Activated T-cell treated with anti-CD3 and anti-CD28 coated beads, Interleukin-2, amount 50 U/mL, for 24 hours (primary cell): ENCODE measurements around the gene LRRC1.

ENCODE experiments used
- DNase-seq: peaks from one replicate; pipeline ENCODE4 v3.0.0-alpha.2; 2020
- H3K27ac Mint-ChIP-seq: 2 replicates; pipeline ENCODE4 v1.8.0; 2020; ENCODE audit warnings: mild to moderate bottlenecking, mixed read lengths
- H3K27me3 Mint-ChIP-seq: 2 replicates; pipeline ENCODE4 v1.8.0; 2020; ENCODE audit warnings: mixed read lengths
- H3K36me3 Mint-ChIP-seq: 2 replicates; pipeline ENCODE4 v1.8.0; 2020; ENCODE audit warnings: low read depth, mixed read lengths
- H3K4me1 Mint-ChIP-seq: 2 replicates; pipeline ENCODE4 v1.8.0; 2020; ENCODE audit warnings: low read depth, mixed read lengths
- H3K4me3 Mint-ChIP-seq: 2 replicates; pipeline ENCODE4 v1.8.0; 2020; ENCODE audit warnings: mild to moderate bottlenecking, moderate library complexity, mixed read lengths
- H3K9me3 Mint-ChIP-seq: 2 replicates; pipeline ENCODE4 v1.8.0; 2020; ENCODE audit warnings: mixed read lengths

Gene LRRC1

GRCh38 chr6:53919881-53920360 is 125.1 kb downstream of the LRRC1 start:
- H3K4me3 Mint-ChIP-seq: no peak overlapping the region
- no peaks in the 10 kb centered on the region for H3K4me1 Mint-ChIP-seq
- H3K27ac Mint-ChIP-seq: no peak overlapping the region
- H3K27me3 Mint-ChIP-seq: no peaks in the 10 kb centered on the region
- H3K9me3 Mint-ChIP-seq: no peaks in the 10 kb centered on the region
- H3K36me3 Mint-ChIP-seq: peaks cover 7% of the 10 kb centered on the region
- no peak for DNase-seq

GRCh38 chr6:53920881-53921280 is 126.1 kb downstream of the LRRC1 start:
- peaks cover 7% of the 10 kb centered on the region for H3K36me3 Mint-ChIP-seq
- H3K9me3 Mint-ChIP-seq: no peaks in the 10 kb centered on the region
- no peak for DNase-seq
- no peaks in the 10 kb centered on the region for H3K27me3 Mint-ChIP-seq
- no peak overlapping the region for H3K27ac Mint-ChIP-seq
- H3K4me1 Mint-ChIP-seq: no peaks in the 10 kb centered on the region
- no peak overlapping the region for H3K4me3 Mint-ChIP-seq

GRCh38 chr6:53921639-53922038 is 126.8 kb downstream of the LRRC1 start:
- DNase-seq: no peak
- Mint-ChIP-seq H3K4me3 (no peak overlapping the region), H3K27ac (no peak overlapping the region), H3K36me3 (peaks cover 7% of the 10 kb centered on the region), H3K4me1 (no peaks in the 10 kb centered on the region), H3K27me3 (no peaks in the 10 kb centered on the region), H3K9me3 (no peaks in the 10 kb centered on the region)

GRCh38 chr6:53922539-53922981 is 127.8 kb downstream of the LRRC1 start:
- Mint-ChIP-seq H3K36me3 (peaks cover 7% of the 10 kb centered on the region), H3K4me3 (no peak overlapping the region), H3K9me3 (no peaks in the 10 kb centered on the region), H3K27ac (no peak overlapping the region), H3K4me1 (no peaks in the 10 kb centered on the region), H3K27me3 (no peaks in the 10 kb centered on the region)
- DNase-seq: no peak

- peaks cover 7% of the 10 kb centered on the region for H3K36me3 Mint-ChIP-seq
- H3K9me3 Mint-ChIP-seq: no peaks in the 10 kb centered on the region
- H3K27ac Mint-ChIP-seq: no peak overlapping the region
- no peak overlapping the region for H3K4me3 Mint-ChIP-seq
- no peak for DNase-seq
- no peaks in the 10 kb centered on the region for H3K4me1 Mint-ChIP-seq
- no peaks in the 10 kb centered on the region for H3K27me3 Mint-ChIP-seq
Measured at GRCh38 chr6:53924277-53924676, 129.5 kb downstream of the LRRC1 start.

GRCh38 chr6:53924821-53925422 is 130.1 kb downstream of the LRRC1 start:
- no peak for DNase-seq
- peaks cover 7% of the 10 kb centered on the region for H3K36me3 Mint-ChIP-seq
- H3K4me1 Mint-ChIP-seq: no peaks in the 10 kb centered on the region

GRCh38 chr6:53925891-53926290 is 131.1 kb downstream of the LRRC1 start:
- H3K4me3 Mint-ChIP-seq: no peak overlapping the region
- no peaks in the 10 kb centered on the region for H3K9me3 Mint-ChIP-seq
- no peaks in the 10 kb centered on the region for H3K4me1 Mint-ChIP-seq
- peaks cover 7% of the 10 kb centered on the region for H3K36me3 Mint-ChIP-seq
- H3K27ac Mint-ChIP-seq: no peak overlapping the region
- DNase-seq: no peak
- no peaks in the 10 kb centered on the region for H3K27me3 Mint-ChIP-seq

More at GRCh38 chr6:53924821-53925422, 130.1 kb downstream of the LRRC1 start:
- no peaks in the 10 kb centered on the region for H3K27me3 Mint-ChIP-seq
- H3K9me3 Mint-ChIP-seq: no peaks in the 10 kb centered on the region
- no peak overlapping the region for H3K27ac Mint-ChIP-seq
- no peak overlapping the region for H3K4me3 Mint-ChIP-seq

- no peak for DNase-seq
- no peaks in the 10 kb centered on the region for H3K9me3 Mint-ChIP-seq
- H3K27me3 Mint-ChIP-seq: no peaks in the 10 kb centered on the region
- no peak overlapping the region for H3K4me3 Mint-ChIP-seq
- H3K4me1 Mint-ChIP-seq: no peaks in the 10 kb centered on the region
- peaks cover 4% of the 10 kb centered on the region for H3K36me3 Mint-ChIP-seq
- H3K27ac Mint-ChIP-seq: no peak overlapping the region
Measured at GRCh38 chr6:53926505-53926904, 131.7 kb downstream of the LRRC1 start.

GRCh38 chr6:53928641-53929040 is 133.8 kb downstream of the LRRC1 start:
- Mint-ChIP-seq H3K4me1 (no peaks in the 10 kb centered on the region), H3K36me3 (no peaks in the 10 kb centered on the region), H3K9me3 (no peaks in the 10 kb centered on the region), H3K4me3 (no peak overlapping the region), H3K27me3 (no peaks in the 10 kb centered on the region), H3K27ac (no peak overlapping the region)
- no peak for DNase-seq

- DNase-seq: no peak
- Mint-ChIP-seq H3K4me1 (no peaks in the 10 kb centered on the region), H3K27ac (no peak overlapping the region), H3K36me3 (no peaks in the 10 kb centered on the region), H3K9me3 (no peaks in the 10 kb centered on the region), H3K27me3 (no peaks in the 10 kb centered on the region), H3K4me3 (no peak overlapping the region)
Measured at GRCh38 chr6:53929041-53929820, 134.4 kb downstream of the LRRC1 start.

GRCh38 chr6:53929821-53930120 is 135.0 kb downstream of the LRRC1 start:
- H3K9me3 Mint-ChIP-seq: no peaks in the 10 kb centered on the region
- H3K27me3 Mint-ChIP-seq: no peaks in the 10 kb centered on the region
- no peaks in the 10 kb centered on the region for H3K4me1 Mint-ChIP-seq
- H3K27ac Mint-ChIP-seq: no peak overlapping the region
- H3K36me3 Mint-ChIP-seq: no peaks in the 10 kb centered on the region
- H3K4me3 Mint-ChIP-seq: no peak overlapping the region
- no peak for DNase-seq

GRCh38 chr6:53930330-53930729 is 135.5 kb downstream of the LRRC1 start:
- Mint-ChIP-seq H3K4me1 (no peaks in the 10 kb centered on the region), H3K27me3 (no peaks in the 10 kb centered on the region), H3K9me3 (no peaks in the 10 kb centered on the region), H3K4me3 (no peak overlapping the region), H3K36me3 (no peaks in the 10 kb centered on the region), H3K27ac (no peak overlapping the region)
- DNase-seq: no peak

GRCh38 chr6:53931086-53931485 is 136.3 kb downstream of the LRRC1 start:
- H3K9me3 Mint-ChIP-seq: no peaks in the 10 kb centered on the region
- H3K4me1 Mint-ChIP-seq: no peaks in the 10 kb centered on the region
- no peak overlapping the region for H3K4me3 Mint-ChIP-seq
- no peaks in the 10 kb centered on the region for H3K27me3 Mint-ChIP-seq
- DNase-seq: no peak
- H3K36me3 Mint-ChIP-seq: no peaks in the 10 kb centered on the region
- no peak overlapping the region for H3K27ac Mint-ChIP-seq

- peaks cover 4% of the 10 kb centered on the region for H3K27me3 Mint-ChIP-seq
- H3K4me3 Mint-ChIP-seq: no peak overlapping the region
- no peak for DNase-seq
- no peaks in the 10 kb centered on the region for H3K9me3 Mint-ChIP-seq
- H3K36me3 Mint-ChIP-seq: no peaks in the 10 kb centered on the region
- no peak overlapping the region for H3K27ac Mint-ChIP-seq
- peaks cover 3% of the 10 kb centered on the region for H3K4me1 Mint-ChIP-seq
Measured at GRCh38 chr6:53932516-53932915, 137.7 kb downstream of the LRRC1 start.

GRCh38 chr6:53934023-53934422 is 139.2 kb downstream of the LRRC1 start:
- Mint-ChIP-seq H3K9me3 (no peaks in the 10 kb centered on the region), H3K4me1 (peaks cover 16% of the 10 kb centered on the region), H3K27ac (no peak overlapping the region), H3K36me3 (no peaks in the 10 kb centered on the region), H3K4me3 (no peak overlapping the region), H3K27me3 (peaks cover 13% of the 10 kb centered on the region)
- no peak for DNase-seq
